Lower leg skin (tissue), 3 donors: ENCODE data around the gene GNB5.

Experiments used
- POLR2A ChIP-seq, 2 donors: fragments of 450-650 bp; IDR thresholded peaks; one replicate each; pipeline ENCODE4 v1.6.1; 2016 to 2017; ENCODE audit warnings: antibody characterized with exemption in 2 of 2, mild to moderate bottlenecking in 1 of 2, moderate library complexity in 1 of 2
- TF ChIP-seq, protein P1 (sequence below), 3 donors: fragments of 450-650 bp; IDR thresholded peaks; one replicate each; pipeline ENCODE4 v1.5.1; 2016; ENCODE audit warnings: antibody characterized with exemption in 3 of 3, mild to moderate bottlenecking in 3 of 3, moderate library complexity in 2 of 3

- TF ChIP-seq POLR2A (IDR thresholded peaks at IDR 0.05) = no peak
- TF ChIP-seq, protein P1, sequence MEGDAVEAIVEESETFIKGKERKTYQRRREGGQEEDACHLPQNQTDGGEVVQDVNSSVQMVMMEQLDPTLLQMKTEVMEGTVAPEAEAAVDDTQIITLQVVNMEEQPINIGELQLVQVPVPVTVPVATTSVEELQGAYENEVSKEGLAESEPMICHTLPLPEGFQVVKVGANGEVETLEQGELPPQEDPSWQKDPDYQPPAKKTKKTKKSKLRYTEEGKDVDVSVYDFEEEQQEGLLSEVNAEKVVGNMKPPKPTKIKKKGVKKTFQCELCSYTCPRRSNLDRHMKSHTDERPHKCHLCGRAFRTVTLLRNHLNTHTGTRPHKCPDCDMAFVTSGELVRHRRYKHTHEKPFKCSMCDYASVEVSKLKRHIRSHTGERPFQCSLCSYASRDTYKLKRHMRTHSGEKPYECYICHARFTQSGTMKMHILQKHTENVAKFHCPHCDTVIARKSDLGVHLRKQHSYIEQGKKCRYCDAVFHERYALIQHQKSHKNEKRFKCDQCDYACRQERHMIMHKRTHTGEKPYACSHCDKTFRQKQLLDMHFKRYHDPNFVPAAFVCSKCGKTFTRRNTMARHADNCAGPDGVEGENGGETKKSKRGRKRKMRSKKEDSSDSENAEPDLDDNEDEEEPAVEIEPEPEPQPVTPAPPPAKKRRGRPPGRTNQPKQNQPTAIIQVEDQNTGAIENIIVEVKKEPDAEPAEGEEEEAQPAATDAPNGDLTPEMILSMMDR (IDR thresholded peaks at IDR 0.05) = no peak
These were observed 94.0 kb downstream of the GNB5 start for GRCh38 chr15:52097180-52097579.
